Activated CD4-positive, alpha-beta T cell treated with anti-CD3 and anti-CD28 coated beads, Interleukin-10, Interleukin-2, amounts not matched to agents 100 ng/mL and 50 ng/mL, durations not matched to agents 16 hours and 8 hours (primary cell): ENCODE data around the gene RPL12.

Experiments
- DNase-seq: peaks from one replicate; pipeline ENCODE4 v3.0.0-alpha.2; 2020

Gene RPL12

DNA sequence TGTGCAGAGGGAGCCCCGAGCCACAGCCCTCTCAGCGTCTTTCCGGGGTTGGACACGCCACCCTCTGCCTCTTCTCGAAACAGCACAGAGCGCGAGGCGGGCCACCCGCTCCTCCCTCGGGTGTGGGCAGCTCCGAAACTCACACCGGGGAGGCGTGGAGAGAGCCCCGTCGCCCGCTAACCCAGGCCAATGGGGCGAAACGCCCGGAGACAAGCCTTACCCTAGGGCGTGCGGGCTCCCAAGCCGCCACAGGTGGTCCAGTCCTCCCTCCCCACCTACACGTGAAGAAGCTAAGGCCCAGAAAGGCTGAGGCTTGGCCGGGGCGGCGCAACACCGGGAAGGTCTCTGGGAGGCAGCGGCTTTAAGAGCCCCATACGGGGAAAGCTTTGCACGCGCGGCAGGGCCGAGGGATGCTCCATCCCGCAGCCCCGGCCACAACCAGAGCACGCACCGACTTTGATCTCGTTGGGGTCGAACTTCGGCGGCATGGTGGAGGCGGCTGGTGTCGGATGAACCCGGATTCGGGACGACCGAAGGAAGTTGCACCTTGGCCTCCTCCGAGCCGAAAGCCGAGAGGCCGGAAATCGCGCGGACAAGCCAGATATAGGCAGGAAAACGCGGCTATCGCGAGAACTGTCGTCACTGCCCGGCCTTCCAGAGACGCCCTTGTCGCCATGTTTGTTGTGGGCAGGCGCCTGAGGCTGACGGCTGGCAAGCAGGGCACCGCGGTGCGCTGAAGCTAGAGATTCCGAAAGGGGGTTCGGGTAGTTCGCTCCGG, at the start of gene RPL12, which contains the start of gene LRSAM1:
TSS of gene RPL12 (minus strand) at position 577 of the 778 bp plus-strand sequence. CDS start at position 488, 89 bp downstream.
TSS of gene LRSAM1 (plus strand) at position 681 of the 778 bp plus-strand sequence. CDS start 3,018 bp downstream, outside the sequence.
- DNase-seq = peak; percentile 97

DNA sequence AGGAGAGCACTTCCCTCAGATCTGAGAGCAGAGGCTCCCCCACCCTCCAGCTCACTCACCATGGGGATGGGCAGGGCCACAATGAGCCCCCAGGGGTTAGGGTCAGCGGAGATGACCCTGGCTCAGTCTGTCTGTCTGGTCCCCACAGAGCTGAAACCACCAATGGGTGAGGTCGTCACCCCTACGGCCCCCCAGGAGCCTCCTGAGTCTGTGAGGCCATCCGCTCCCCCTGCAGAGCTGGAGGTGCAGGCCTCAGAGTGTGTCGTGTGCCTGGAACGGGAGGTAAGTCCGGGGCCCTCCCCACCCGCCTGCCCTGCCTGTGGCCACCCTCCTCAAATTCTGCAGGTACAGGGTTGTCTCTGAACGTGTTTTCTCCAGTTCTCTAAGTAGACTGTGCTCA, 49.7 kb upstream of the RPL12 start:
- no peak for DNase-seq

DNA sequence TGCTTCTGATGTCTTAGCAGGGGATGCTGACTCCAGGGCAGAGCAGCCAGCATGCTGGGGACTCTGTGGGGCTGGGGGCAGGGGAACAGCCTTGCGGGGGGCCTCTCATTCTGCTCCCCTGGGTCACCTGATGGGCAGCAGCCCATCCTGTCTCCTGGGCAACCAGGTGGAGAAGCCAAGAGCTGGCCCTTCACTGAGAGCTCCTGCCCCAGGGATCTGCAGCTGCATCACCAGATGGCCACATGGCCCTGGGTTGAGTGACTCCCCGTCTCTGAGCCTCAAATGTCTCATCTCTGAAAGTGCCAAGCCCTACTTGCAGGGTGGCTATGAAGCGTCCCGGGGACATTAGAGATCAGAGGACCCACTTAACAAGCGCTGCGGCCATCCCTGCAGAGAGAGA, 49.2 kb upstream of the RPL12 start:
- DNase-seq = no peak

DNA sequence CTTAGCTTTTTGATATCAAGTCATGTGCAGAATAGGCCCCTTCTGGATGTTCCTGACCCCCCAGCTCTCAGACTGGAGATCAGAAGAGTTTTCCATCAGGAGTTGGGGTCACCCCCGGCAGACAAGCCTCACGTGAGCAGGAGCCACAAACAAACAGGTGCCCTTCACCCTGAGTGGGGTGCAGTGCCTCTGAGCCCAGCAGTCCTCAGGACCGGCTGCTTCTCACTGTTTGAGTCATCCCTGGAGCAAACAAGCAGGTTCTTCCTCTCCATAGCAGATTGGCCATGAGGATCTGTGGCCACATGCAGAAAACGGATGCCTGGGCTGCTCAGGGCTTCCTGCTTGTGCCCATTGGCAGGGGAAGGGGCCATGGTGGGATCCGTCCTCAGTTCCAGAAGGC, 47.1 kb upstream of the RPL12 start:
- no peak for DNase-seq

DNA sequence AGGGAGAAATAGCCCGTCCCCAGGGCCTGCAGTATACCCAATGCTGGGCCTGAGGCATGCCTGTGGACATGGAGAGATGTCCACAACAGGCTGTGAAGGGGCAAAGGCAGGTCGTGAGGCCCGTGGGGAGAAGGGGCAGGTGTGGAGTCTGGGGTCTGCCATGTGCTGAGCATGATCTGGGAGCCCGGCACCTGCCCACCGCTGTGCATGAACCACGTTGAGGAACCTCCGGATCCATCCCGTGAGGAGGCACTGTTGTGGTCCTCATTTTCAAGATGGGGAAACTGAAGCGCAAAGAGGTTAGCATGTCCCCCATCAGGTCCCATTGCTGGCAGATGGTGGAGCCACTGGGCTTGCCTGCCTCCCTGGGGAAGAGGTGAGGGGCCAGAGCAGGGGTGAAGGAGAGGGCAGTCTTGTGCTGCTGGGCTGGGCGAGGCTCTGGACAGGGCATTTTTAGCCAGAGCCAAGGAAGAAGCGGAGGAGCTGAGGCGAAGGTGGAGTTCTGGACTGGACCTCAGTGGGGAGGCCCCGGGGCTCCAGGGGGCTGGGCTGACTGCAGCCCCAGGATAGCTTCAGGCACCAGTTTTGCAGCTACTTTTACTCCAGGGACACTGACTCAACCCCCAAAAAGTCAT, 46.6 kb upstream of the RPL12 start:
- no peak for DNase-seq

DNA sequence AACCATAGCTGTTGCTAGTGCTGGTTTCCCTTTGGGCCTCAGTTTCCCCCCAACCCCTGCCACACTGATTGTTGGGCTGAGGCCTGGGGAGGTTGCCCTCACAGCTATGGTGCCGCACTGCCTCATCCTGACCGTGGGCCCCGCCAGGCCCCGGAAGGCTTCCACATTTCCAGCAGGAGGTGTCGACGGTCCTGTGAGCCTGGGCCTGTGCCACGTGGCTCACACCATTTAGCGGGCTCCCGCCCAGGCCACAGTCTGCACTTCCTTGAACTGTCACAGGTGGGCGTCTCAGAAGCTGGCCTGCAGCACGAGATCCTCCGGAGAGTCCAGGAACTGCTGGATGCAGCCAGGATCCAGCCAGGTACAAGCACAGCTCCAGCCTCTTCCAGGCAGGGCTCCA, 45.8 kb upstream of the RPL12 start:
- DNase-seq = no peak

DNA sequence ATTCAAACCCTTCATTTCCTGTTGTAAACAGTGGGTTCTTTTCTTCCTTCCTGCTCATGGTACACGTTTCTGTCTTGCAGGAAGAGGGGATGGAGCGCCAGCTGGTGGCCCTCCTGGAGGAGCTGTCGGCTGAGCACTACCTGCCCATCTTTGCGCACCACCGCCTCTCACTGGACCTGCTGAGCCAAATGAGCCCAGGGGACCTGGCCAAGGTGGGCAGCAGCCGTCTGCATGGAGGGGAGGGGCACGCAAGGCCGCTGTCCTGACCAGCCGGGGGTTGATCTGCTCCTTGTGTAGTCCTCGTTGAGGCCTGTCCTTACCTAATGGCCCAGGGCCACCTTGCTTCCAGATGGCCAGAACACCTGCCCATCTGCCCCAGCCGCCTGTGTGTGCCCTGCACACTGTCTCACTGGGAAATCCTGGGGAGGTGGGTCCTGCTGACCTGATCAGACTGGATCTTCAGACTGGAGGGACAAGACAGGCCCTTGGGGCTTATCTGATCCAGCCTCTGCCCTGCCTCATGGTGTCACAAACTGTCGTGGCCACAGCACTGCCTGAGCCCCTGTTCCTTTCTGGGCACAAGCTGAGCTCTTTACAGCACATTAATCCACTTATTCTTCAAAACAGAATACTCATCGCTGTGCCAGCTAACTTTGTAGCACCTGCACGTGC, 44.8 kb upstream of the RPL12 start:
- no peak for DNase-seq

DNA sequence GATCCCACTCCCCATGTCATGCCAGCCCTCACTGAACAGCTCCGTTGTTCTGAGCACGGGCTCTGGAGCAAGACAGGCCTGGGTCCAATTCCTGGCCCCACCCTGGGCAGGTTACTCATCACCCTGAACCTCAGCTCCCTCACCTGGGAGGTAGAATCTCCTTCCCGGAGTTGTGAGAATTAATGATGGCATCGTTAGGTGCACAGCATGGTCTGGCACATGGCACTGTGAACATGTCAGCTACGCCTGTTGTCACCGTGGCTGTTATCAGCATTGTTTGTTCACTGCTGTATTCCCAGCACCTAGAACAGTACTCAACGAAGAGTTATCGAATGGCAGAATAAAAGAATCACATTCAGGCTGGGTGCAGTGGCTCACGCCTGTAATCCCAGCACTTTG, 43.1 kb upstream of the RPL12 start:
- no peak for DNase-seq

DNA sequence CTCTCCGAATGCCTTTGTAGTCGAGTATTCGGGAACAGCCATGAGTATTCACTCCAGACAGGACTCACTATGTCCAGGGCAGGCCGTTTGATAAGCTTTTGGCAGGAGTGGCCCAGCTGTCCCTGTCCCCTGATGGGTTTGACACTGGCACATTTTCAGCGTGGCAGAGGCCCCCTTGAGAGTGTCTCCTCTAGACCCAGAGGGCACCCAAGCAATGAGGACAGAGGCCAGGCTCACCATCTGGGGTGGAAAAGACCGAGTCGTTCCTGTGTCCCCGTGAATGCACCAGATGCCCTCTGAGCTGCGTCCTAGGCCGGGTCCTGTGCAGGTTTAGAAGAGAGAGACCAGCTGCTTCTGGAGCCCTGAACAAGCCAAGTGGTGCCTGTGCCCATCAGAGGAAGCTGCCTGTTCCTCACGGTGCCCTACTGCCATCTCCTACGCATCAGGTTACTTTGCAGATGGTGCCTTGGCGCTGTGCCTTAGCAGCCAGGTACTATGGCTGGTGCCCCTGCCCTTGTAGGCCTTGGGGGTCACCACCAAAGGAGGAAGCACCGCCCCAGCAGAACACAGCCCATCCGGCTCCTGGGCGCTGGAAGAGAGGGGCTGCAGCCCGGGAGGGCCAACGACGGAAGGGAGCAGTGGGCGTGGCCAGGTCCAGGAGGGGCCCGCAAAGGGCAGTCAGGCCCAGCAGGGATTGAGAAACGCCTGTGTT, 42.5 kb upstream of the RPL12 start:
- no peak for DNase-seq

DNA sequence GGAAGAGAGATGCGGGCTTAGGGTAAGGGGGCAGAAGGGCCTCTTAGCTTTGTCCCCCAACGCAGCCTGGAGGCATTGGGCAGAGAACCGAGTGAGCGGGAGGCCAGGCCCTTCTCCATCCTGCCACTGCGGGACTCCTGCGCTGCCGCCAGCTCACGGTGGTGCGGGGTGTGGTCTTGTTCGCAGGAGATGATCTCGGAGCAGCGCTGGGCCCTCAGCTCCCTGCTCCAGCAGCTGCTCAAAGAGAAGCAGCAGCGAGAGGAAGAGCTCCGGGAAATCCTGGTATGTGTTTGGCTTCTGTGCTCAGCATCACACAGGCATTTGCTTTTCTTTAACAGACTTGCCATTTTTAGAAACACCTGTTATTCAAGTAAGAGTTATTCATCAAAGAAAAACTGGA, 41.4 kb upstream of the RPL12 start:
- no peak for DNase-seq

DNA sequence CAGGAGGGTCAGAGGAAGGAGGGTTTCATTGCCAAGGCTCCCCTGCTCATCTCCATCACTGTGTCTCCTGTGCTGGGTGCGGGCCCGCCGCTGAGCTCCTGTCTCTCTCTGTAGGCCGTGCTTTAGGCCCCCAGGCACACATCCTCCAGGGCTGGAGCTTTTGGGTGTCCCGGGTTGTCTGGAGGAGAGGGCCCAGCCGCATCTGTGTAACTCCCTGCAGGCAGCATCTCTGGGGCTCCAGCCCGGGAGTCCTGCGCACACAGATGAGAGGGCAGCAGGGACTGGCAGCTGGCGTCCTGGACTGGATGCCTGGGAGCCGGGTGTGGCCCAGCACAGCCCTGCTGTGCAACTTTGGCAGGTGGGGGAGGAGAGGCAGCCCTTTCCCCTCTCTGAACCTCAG, 40.3 kb upstream of the RPL12 start:
- no peak for DNase-seq

DNA sequence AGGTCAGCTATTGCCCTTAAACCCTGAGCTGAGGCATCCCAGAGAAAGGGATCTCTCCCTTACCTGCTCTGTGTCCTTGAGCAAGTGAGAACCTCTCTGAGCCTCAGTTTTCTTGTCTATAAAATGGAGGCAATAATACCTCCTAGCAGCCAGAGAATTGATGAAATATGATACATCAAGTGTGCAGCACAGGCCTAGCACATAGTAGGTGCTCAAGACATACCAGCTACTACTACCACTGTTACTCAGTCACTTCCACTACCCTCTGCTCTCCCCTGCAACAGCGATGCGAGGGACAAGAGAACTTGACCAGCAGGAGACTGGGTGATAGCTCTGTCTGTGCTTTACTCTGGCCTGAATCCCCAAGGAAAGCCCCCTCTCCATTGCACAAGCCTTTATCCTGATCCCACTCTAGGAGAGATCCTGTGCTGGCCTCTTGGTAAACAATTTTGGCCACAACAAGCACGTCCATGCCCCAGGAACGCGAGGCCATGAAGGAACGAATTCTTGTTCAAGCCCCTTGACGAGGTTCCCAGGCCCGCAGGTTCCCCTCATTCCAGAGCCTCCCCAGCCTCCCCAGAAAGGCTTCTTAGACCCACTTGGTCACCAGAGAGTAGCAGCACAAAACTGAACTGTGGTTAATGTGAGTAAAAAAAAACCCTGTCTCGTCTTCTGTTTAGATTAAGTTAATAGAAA, 39.5 kb upstream of the RPL12 start:
- no peak for DNase-seq

DNA sequence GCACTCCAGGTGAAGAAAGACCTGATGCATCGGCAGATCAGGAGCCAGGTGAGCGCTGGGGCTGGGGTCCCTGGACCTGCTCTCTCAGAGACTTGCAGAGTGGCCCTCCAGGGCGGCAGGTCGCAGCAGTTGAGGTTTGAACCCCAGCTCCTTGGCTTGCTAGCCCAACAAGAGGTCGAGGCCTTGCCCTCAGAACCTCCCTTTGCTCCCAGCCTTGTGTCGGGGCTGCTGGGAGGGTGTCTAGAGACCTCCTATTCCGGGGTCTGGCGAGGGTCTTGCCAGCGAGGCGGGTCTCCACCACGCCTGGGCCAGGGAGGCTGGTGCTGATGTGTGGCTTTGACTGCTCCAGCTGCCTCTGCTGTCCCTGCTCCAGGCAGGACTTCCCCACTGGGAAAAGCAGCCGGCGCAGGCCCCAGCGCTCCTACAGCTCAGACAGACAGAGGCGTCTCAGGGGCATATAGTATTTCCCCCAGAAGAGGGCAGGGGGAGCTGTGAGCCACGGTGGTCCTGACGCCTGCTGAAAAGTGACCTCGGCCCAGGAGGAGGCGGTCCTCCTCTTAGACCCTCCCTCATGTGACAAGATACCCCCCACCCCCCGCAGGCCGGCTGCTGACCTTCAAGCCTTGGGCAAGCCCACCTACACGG, 38.4 kb upstream of the RPL12 start:
- DNase-seq = no peak

DNA sequence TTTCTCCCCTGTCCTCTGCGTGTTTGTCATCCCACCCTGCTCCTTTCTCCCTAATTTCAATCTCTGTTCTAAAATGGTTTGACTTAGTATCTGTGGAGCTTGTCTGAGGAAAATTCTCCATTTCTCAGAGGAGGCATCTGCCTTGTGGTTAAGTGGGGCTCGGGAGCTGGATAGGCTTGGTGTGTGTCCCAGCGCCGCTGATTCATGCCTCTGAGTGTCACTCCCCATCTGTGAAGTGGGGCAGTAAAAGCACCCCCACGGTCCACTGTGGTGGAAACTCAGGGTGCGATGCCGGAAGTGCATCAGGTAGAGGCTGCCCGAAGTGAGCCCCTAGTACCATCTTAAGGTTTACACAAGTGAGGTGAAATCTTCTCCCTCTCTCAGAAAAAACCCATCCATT, 37.7 kb upstream of the RPL12 start:
- no peak for DNase-seq

DNA sequence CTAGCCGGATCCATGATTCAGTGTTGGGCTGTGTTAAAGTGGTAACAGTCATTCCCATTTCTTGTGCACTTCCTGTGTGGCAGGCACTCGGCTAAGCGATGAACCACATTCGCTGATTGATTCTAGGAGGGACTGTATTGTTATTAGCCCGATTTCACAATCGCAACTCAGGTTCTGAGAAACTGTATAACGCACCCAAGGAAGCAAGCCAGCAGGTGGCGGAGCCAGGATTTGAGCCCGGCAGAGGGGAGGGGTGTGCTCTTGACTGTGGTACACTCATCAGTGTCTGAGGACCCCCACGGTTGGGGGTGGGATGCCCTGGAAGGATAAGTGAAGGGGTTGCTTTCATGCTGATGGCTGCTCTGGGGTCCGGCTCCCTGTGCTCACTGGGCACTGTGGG, 34.8 kb upstream of the RPL12 start:
- no peak for DNase-seq

DNA sequence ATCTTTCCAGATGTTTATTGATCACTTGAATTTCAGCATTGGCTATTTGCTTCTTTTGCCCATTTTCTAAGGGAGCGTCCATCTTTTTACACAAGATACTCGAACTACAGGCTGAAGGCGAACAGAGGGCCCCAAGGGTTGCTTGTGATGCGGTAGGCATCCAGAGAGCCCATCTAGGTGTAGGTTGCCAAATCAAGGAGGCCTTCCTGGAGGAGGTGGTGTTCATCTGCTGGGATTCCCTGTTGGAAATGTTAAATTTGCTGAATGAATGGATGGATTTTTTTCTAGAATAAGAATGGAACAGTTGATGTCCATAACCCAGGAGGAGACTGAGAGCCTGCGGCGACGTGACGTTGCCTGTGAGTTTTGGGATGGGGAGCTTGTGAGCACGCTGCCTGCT, 31.5 kb upstream of the RPL12 start:
- DNase-seq = no peak

DNA sequence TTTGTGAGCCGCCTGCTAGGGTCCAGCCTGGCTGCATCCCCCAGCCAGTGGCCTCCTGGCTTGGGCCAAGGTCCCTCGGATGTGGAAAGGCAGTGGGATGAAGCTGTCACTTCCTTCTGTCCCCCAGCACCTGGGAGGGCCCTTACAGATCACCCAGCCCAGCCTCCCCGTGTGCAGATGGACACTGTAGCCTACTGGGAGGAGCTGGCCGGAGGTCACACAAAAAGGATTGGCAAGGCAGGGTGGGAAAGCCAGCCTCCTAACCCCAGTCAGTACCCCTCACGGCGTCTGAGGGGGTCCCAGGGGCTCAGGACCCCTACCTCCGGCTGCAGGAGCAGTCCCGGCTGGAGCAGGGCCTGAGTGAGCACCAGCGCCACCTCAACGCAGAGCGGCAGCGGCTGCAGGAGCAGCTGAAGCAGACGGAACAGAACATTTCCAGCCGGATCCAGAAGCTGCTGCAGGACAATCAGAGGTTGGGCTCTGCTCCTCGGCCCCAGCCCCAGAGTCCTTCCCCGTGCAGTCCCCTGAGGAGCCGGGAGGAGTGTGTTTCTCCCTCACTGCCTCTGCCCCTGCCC, 28.4 kb upstream of the RPL12 start:
- no peak for DNase-seq

DNA sequence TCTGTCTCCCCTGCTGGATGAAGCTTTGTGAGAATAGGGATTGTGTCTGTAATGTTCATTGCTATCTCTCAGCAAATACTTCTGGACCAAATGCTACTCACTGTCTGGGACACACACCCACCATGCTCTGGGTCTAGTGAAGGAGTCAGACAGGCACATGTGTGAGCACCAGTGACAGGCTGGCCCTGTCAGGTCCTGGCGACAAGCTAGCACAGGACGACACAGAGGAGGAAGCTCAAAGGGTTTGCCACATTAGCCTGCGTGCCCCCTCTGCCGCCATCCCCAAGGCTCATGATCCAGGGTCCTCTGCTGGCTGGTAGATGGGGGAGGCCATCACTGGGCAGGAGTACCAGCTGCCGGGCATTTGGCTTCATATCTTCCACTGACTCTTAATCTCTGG, 23.4 kb upstream of the RPL12 start:
- no peak for DNase-seq

DNA sequence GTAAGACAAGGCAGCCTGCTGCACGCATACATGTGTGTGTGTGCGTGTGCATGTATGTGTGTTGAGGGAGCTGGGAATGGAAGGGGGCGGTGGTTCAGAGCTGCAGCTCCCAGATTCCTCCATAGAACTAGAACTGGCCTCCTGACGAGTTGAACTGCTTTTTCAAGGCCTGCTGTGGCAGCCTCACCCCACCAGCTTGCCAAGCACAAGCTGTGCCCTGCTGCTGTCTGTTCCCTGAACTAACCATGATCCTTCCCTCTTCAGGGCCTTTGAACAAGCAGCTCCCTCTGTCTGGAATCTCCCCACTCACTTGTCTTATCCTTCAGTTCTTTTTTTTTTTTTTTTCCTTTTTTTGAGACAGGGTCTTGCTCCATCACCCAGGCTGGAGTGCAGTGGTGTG, 22.7 kb upstream of the RPL12 start:
- no peak for DNase-seq

DNA sequence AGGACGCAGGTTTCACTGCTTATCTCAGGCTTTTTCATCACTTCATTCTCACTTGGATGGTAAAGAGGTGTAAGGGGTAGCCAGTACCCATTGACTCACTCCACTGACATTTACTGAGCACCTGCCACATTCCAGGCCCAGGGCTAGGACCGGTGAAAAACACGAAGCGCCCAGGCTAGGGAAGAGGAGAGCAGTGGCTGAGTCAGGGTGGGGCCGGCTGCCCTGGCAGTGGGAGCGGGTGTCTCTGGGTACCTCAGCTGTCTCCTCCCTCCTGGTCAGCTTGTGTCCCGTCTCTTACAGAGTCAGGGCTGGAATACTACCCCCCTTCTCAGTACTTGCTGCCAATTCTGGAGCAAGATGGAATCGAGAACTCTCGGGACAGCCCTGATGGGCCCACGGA, 22.3 kb upstream of the RPL12 start:
- no peak for DNase-seq

DNA sequence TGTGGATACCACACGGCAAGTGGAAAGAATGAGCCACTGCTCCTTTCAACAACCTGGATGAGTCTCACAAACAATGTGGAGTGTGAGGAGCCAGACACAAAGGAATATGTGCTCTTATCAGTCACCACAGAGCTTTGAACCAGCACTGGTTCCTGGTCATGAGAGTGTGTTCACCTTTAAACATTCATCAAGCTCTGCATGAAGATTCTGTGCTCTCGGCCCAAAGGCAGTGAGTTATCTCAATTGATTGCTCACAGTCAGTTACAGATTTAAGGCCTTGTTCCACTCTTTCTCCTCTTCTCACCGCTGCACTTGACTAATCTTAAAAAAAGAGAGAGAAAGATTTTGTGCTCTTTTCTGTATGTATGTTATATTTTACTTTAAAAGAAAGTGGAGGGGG, 19.5 kb upstream of the RPL12 start:
- no peak for DNase-seq

DNA sequence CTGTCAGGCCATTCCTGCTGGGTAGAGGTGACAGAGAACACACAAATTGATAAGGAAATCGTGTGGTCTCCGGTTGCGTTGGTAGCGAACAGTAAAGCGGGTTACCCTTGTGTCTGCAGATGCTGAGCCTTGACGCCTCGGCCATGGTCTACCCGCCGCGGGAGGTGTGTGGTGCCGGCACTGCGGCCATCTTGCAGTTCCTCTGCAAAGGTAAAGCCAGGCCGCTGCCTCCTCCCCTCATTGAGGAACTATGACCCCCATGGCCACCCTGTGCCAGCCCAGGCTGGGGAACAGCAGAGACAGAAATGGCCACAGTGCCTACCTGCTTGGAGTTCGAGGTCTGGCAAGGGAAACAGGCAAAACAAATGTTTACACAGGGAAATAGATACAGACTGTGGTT, 16.4 kb upstream of the RPL12 start:
- DNase-seq = no peak
